CD1c-positive myeloid dendritic cell (primary cell): ENCODE results near the gene UTP18.
"Not testable (repeated sequence)": the region's sequence is repeated elsewhere in the genome, so short reads cannot be mapped to it uniquely, and the experiment has no call there.

Experiments
- DNase-seq: peaks from one replicate; pipeline ENCODE4 v3.0.0-alpha.2; 2016; ENCODE audit errors: extremely low spot score

UTP18 gene

GRCh38 chr17:51330861-51331503 lies 70.6 kb downstream of the UTP18 start:
- not testable (repeated sequence) for DNase-seq

- DNase-seq = no peak
Observed at GRCh38 chr17:51335006-51335590, 74.8 kb downstream of the UTP18 start.

GRCh38 chr17:51335883-51336822 lies 75.8 kb downstream of the UTP18 start:
- DNase-seq = no peak

GRCh38 chr17:51341457-51341856 lies 81.1 kb downstream of the UTP18 start:
- no peak for DNase-seq

- no peak for DNase-seq
Observed at GRCh38 chr17:51342257-51342656, 81.9 kb downstream of the UTP18 start.

GRCh38 chr17:51344532-51344931 lies 84.2 kb downstream of the UTP18 start:
- no peak for DNase-seq

GRCh38 chr17:51346218-51346982 lies 86.1 kb downstream of the UTP18 start:
- DNase-seq = no peak
